Stimulated activated CD4-positive, alpha-beta T cell treated with anti-CD3 and anti-CD28 coated beads, Interleukin-15, amount 100 ng/mL, for 1 hour (primary cell): ENCODE data around the gene NAPEPLD.
A peak's percentile ranks its signal among the peaks of the same experiment; 100 is the strongest.
"Not testable (repeated sequence)": the region's sequence is repeated elsewhere in the genome, so short reads cannot be mapped to it uniquely, and the experiment has no call there.

Experiments used
- DNase-seq, 2 donors: peaks; one replicate each; pipeline ENCODE4 v3.0.0-alpha.2; 2020; ENCODE audit warnings: low read depth in 1 of 2, low spot score in 1 of 2

The NAPEPLD gene

DNA sequence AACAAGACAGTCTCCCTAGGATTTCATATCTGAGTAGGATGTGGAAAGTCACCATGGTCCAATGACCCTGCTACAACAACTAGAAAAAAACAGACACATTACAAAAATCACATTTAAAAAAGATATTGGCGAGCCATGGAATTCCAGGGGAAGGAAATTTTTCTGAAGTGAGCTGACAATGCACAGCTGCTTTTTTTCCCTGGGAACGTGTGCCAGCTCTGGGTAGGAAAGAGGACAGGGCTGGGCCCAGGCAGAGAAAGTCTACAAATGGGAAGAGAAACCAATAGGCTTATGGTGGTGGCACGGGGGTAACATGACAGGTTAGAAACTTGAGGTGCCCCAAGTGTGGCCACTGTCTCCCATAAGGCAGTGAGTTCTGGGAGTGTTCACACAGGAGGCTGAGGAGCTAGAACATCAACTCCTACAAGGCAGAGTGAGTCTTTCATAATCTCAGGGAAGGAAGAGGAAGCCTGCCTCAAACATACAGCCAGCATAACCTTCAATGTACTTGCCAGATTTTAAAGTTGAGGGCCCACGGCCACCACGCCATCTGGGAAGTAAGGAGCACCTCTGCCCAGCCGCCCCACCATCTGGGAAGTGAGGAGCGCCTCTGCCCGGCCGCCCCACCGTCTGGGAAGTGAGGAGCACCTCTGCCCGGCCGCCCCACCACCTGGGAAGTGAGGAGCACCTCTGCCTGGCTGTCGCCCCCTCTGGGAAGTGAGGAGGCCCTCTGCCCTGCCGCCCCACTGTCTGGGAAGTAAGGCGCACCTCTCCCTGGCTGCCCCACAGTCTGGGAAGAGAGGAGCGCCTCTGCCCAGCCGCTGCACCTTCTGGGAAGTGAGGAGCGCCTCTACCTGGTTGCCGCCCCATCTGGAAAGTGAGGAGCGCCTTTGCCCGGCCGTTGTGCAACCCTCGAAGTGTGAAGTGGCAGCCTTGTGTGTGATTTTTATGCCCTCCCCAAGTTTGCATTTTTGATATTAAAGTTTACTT, 80.2 kb downstream of the NAPEPLD start:
- DNase-seq: no peak

DNA sequence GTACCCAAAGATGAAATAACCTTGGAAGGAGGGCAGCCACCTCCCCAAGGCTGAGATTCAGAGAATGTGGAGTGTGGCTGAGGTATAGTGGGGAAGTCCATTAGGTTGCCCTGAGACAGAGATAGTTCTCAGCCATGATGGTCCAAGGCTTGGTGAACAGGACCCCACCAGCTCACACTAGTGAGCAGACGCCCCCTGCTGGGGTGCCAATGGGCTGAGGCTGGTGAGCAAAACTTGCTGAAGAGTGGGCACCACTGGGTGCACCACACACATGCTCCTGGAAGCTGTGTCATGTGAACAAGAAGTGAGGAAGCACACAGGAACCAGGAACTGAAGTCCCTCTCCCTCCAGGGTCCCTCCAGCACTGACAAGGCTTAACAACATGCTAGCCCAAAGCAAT, 83.2 kb downstream of the NAPEPLD start:
- peak in 1 of 2 donors; percentile 31 for DNase-seq

- no peak for DNase-seq
Measured at GRCh38 chr7:103063895-103064294, 85.0 kb downstream of the NAPEPLD start.

DNA sequence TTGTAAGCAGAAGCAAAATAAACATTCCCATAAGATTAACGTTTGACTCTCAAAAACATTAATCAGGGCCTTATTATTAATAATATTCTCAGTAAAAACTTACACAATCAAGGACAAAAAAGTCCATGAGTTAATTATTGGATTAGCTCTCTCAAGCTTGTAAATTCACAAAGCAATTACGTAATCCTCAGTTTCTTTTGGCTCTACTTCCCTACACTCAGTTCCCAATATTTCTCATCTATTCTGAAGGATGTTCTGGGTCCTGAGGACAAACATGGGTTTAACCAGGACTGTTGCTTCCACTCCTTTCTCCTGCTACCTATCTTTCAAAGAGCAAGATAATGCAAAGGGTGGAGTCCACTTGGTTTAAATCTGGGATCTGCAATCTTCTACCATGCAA, 89.4 kb downstream of the NAPEPLD start:
- no peak for DNase-seq

GRCh38 chr7:103058122-103058521, 90.8 kb downstream of the NAPEPLD start:
- DNase-seq: no peak

- not testable (repeated sequence) for DNase-seq
Measured at GRCh38 chr7:103056006-103056405, 92.9 kb downstream of the NAPEPLD start.

- DNase-seq: no peak
Measured at GRCh38 chr7:103051519-103051918, 97.4 kb downstream of the NAPEPLD start.
